GM19372 (cell line): Measurements from ENCODE around the gene FRMD4A.

Experiments used
- ATAC-seq: cut with Tn5 transposase; IDR thresholded peaks from one replicate; pipeline ENCODE4 v1.9.1; 2021; ENCODE audit warnings: mild to moderate bottlenecking, low read depth, moderate library complexity; ENCODE audit not compliant: unreplicated experiment

Gene FRMD4A

GRCh38 chr10:13743963-13744362, 586.8 kb downstream of the FRMD4A start:
- no peak for ATAC-seq

GRCh38 chr10:13743101-13743693, 587.5 kb downstream of the FRMD4A start:
- ATAC-seq, result no peak

- ATAC-seq, result no peak
Observed at GRCh38 chr10:13741438-13741837, 589.3 kb downstream of the FRMD4A start.

GRCh38 chr10:13740461-13740860, 590.3 kb downstream of the FRMD4A start:
- ATAC-seq, result no peak

- ATAC-seq, result no peak
Observed at GRCh38 chr10:13739183-13739582, 591.5 kb downstream of the FRMD4A start.

- ATAC-seq, result no peak
Observed at GRCh38 chr10:13736506-13736905, 594.2 kb downstream of the FRMD4A start.

GRCh38 chr10:13734151-13734550, 596.6 kb downstream of the FRMD4A start:
- no peak for ATAC-seq

- ATAC-seq, result no peak
Observed at GRCh38 chr10:13733071-13733470, 597.7 kb downstream of the FRMD4A start.

- ATAC-seq, result no peak
Observed at GRCh38 chr10:13732465-13732881, 598.3 kb downstream of the FRMD4A start.

- no peak for ATAC-seq
Observed at GRCh38 chr10:13731799-13732198, 598.9 kb downstream of the FRMD4A start.

GRCh38 chr10:13730956-13731355, 599.8 kb downstream of the FRMD4A start:
- ATAC-seq, result no peak

GRCh38 chr10:13730306-13730652, 600.4 kb downstream of the FRMD4A start:
- no peak for ATAC-seq

GRCh38 chr10:13729586-13730305, 601.0 kb downstream of the FRMD4A start:
- no peak for ATAC-seq

GRCh38 chr10:13728898-13729535, 601.7 kb downstream of the FRMD4A start:
- no peak for ATAC-seq

GRCh38 chr10:13725594-13725993, 605.1 kb downstream of the FRMD4A start:
- ATAC-seq, result no peak

- ATAC-seq, result no peak
Observed at GRCh38 chr10:13724484-13724883, 606.2 kb downstream of the FRMD4A start.

- ATAC-seq, result no peak
Observed at GRCh38 chr10:13722747-13723653, 607.7 kb downstream of the FRMD4A start.

- ATAC-seq, result no peak
Observed at GRCh38 chr10:13721486-13721885, 609.2 kb downstream of the FRMD4A start.

GRCh38 chr10:13720699-13721098, 610.0 kb downstream of the FRMD4A start:
- no peak for ATAC-seq

- ATAC-seq, result no peak
Observed at GRCh38 chr10:13719425-13719824, 611.3 kb downstream of the FRMD4A start.

GRCh38 chr10:13718820-13719219, 611.9 kb downstream of the FRMD4A start:
- no peak for ATAC-seq
